ENCODE measurements around the gene RSPO3. TPM values are rescaled to one million over a fixed set of nuclear protein-coding genes. Genes with fewer than 3 reads are reported as not detected.

Gene RSPO3
- total RNA-seq, 6 donors from 2014 or later: 0.22 to 6.7 (median 1.4) TPM

DNA sequence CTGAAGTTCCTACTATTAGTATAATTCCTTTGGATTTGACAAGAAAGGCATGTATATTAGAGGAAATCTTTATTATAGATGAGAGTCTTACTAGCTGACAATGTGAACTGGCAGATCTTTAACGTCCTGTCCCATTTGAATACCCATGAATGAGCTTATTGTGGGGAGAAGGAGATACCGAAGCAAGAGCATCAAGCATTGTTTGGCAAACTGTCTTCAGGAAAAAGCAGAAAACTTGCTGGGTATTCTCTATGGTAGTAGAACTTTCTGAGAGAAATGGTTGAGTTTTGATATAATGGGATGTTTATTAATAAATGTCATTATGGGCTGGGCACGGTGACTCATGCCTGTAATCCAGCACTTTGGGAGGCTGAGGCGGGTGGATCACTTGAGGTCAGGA lies 18.3 kb downstream of the RSPO3 start:
- no peak overlapping the region for H3K27ac ChIP-seq
- WGBS, 2 donors: 80 to 84% methylated on average over 4 of the region's 4 CpGs
- no peaks in the 10 kb centered on the region for H3K9me3 ChIP-seq
- peaks cover 0 to 7% (median 2%) of the 10 kb centered on the region in 4 donors for H3K4me1 ChIP-seq
- no peak overlapping the region for H3K4me3 ChIP-seq
- no peak for TF ChIP-seq EP300 (IDR thresholded peaks at IDR 0.05)
- TF ChIP-seq POLR2AphosphoS5 (IDR thresholded peaks at IDR 0.05): no peak
- TF ChIP-seq, protein P1, sequence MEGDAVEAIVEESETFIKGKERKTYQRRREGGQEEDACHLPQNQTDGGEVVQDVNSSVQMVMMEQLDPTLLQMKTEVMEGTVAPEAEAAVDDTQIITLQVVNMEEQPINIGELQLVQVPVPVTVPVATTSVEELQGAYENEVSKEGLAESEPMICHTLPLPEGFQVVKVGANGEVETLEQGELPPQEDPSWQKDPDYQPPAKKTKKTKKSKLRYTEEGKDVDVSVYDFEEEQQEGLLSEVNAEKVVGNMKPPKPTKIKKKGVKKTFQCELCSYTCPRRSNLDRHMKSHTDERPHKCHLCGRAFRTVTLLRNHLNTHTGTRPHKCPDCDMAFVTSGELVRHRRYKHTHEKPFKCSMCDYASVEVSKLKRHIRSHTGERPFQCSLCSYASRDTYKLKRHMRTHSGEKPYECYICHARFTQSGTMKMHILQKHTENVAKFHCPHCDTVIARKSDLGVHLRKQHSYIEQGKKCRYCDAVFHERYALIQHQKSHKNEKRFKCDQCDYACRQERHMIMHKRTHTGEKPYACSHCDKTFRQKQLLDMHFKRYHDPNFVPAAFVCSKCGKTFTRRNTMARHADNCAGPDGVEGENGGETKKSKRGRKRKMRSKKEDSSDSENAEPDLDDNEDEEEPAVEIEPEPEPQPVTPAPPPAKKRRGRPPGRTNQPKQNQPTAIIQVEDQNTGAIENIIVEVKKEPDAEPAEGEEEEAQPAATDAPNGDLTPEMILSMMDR (IDR thresholded peaks at IDR 0.05): no peak
- TF ChIP-seq POLR2A (IDR thresholded peaks at IDR 0.05): no peak
- H3K36me3 ChIP-seq: no peaks in the 10 kb centered on the region
- DNase-seq (no peak), ATAC-seq (ENCODE audit: low FRiP score in 2 of 2) (no peak)
- H3K27me3 ChIP-seq: no peaks in the 10 kb centered on the region

DNA sequence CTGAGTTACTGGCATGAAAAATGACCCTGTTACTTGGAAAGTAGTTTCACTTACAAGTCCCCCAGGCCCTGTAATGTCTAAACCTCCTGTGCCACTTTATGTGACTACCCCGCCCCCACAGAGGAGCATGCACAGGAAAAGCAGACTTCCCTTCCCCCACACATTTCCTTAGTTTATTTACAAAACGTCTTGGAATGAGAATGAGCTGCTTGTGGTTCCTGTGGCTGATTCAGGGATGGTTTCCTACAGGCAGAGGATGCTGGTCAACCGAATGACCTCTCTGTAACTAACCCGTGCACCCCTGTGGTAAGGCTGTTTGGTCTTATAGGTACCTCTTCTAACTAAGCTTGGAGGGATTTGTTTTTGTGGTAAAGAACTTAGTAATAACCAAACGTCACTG lies 28.5 kb downstream of the RSPO3 start:
- peaks cover 0 to 8% (median 2%) of the 10 kb centered on the region in 4 donors for H3K4me1 ChIP-seq
- DNase-seq (no peak), ATAC-seq (ENCODE audit: low FRiP score in 2 of 2) (no peak)
- H3K9me3 ChIP-seq: no peaks in the 10 kb centered on the region
- H3K27me3 ChIP-seq: no peaks in the 10 kb centered on the region
- TF ChIP-seq, protein P1 (IDR thresholded peaks at IDR 0.05): no peak
- TF ChIP-seq EP300 (IDR thresholded peaks at IDR 0.05) (no peak), POLR2AphosphoS5 (IDR thresholded peaks at IDR 0.05) (no peak), POLR2A (IDR thresholded peaks at IDR 0.05) (no peak)
- H3K4me3 ChIP-seq: no peak overlapping the region
- H3K36me3 ChIP-seq: no peaks in the 10 kb centered on the region
- 7 to 12% methylated on average over 5 of the region's 5 CpGs for WGBS, 2 donors
- no peak overlapping the region for H3K27ac ChIP-seq

DNA sequence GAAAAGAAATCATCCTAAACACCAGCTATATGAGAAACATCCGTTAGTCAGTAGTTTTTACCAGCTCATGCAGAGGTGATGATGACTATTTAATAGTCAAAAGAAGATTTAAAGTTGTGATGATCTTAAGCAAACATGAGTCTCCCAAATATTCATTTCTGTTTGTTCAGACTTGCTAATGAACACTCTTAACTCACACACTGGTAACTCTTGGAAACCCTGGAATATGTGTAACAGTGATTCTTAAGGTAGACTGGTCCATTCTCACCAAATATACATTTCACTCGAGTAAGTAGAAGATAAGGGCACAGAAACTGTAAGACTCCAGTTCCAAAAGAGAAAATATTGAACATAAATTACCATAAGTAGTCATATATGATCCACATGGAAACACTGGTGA lies 29.1 kb downstream of the RSPO3 start:
- no peaks in the 10 kb centered on the region for H3K27me3 ChIP-seq
- H3K9me3 ChIP-seq: no peaks in the 10 kb centered on the region
- H3K4me1 ChIP-seq: peaks cover 0 to 8% (median 2%) of the 10 kb centered on the region in 4 donors
- TF ChIP-seq, protein P1 (IDR thresholded peaks at IDR 0.05): no peak
- no peak for TF ChIP-seq EP300 (IDR thresholded peaks at IDR 0.05)
- TF ChIP-seq POLR2A (IDR thresholded peaks at IDR 0.05): no peak
- no peak for TF ChIP-seq POLR2AphosphoS5 (IDR thresholded peaks at IDR 0.05)
- no peak overlapping the region for H3K27ac ChIP-seq
- 78 to 81% methylated on average over 2 of the region's 2 CpGs for WGBS, 2 donors
- ATAC-seq (ENCODE audit: low FRiP score in 2 of 2) (no peak), DNase-seq (no peak)
- no peaks in the 10 kb centered on the region for H3K36me3 ChIP-seq
- H3K4me3 ChIP-seq: no peak overlapping the region

DNA sequence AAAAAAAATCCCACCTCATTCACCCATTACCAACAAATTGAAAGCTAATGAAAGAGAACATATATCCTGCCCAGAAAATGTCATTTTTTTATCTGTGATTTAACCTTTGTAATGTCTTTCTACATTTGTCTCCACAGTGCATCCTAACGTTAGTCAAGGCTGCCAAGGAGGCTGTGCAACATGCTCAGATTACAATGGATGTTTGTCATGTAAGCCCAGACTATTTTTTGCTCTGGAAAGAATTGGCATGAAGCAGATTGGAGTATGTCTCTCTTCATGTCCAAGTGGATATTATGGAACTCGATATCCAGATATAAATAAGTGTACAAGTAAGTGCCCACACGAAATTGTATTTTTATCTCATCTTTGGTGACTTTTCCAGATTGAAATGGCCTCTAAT lies 30.0 kb downstream of the RSPO3 start:
- no peak overlapping the region for H3K27ac ChIP-seq
- 50 to 68% methylated on average over 3 of the region's 3 CpGs for WGBS, 2 donors
- H3K36me3 ChIP-seq: no peaks in the 10 kb centered on the region
- H3K9me3 ChIP-seq: no peaks in the 10 kb centered on the region
- H3K4me1 ChIP-seq: peaks cover 0 to 8% (median 2%) of the 10 kb centered on the region in 4 donors
- no peak overlapping the region for H3K4me3 ChIP-seq
- DNase-seq: no peak
- no peak for ATAC-seq (ENCODE audit: low FRiP score in 2 of 2)
- no peaks in the 10 kb centered on the region for H3K27me3 ChIP-seq
- TF ChIP-seq, protein P1 (IDR thresholded peaks at IDR 0.05): no peak
- TF ChIP-seq EP300 (IDR thresholded peaks at IDR 0.05) (no peak), POLR2A (IDR thresholded peaks at IDR 0.05) (no peak)

DNA sequence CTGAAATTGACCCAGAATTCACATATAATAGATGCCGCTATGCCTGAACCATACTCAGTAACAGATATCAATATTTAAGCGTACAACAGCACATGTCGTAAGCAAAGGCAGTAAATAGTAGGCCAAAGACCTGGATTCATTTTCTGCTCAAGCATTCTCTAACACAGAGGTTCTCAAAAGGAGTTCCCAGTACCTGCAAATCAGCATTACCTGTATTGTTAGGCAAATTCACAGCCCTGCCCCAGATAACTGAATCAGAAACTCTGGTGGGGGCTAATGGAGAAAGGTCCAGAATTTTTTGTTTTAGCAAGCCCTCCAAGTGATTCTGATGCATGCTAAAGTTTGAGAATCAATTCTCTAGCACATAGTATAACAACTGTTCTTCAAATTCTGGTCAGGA lies 36.0 kb downstream of the RSPO3 start:
- TF ChIP-seq POLR2A (IDR thresholded peaks at IDR 0.05) (no peak), EP300 (IDR thresholded peaks at IDR 0.05) (no peak)
- TF ChIP-seq, protein P1 (IDR thresholded peaks at IDR 0.05): no peak
- DNase-seq (no peak), ATAC-seq (ENCODE audit: low FRiP score in 2 of 2) (no peak)
- Histone ChIP-seq H3K27me3 (no peaks in the 10 kb centered on the region), H3K4me3 (no peak overlapping the region), H3K9me3 (no peaks in the 10 kb centered on the region), H3K36me3 (no peaks in the 10 kb centered on the region), H3K4me1 (no peaks in the 10 kb centered on the region), H3K27ac (no peak overlapping the region)
- 94 to 99% methylated on average over 3 of the region's 3 CpGs for WGBS, 2 donors

Data from upper lobe of left lung (tissue), 6 donors.